GOT3 (cell line): ENCODE data around the gene NUMB.
"Not testable (repeated sequence)": the region's sequence is repeated elsewhere in the genome, so short reads cannot be mapped to it uniquely, and the experiment has no call there.

Experiments used
- DNase-seq: peaks from one replicate; lab custom pipeline; 2025; ENCODE audit warnings: mixed read lengths; lab: John Stamatoyannopoulos, UW

Gene NUMB

GRCh38 chr14:73465823-73466532 lies 7.6 kb upstream of the NUMB start:
- DNase-seq: no peak

GRCh38 chr14:73463411-73463810 lies 5.1 kb upstream of the NUMB start:
- peak; percentile 5 for DNase-seq

- no peak for DNase-seq
These were observed 4.5 kb upstream of the NUMB start for GRCh38 chr14:73462815-73463214.

GRCh38 chr14:73462048-73462715 lies 3.8 kb upstream of the NUMB start:
- no peak for DNase-seq

- no peak for DNase-seq
These were observed 3.2 kb upstream of the NUMB start for GRCh38 chr14:73461478-73462047.

GRCh38 chr14:73460691-73461127 lies 2.4 kb upstream of the NUMB start:
- DNase-seq: no peak

- no peak for DNase-seq
These were observed 1.6 kb upstream of the NUMB start for GRCh38 chr14:73459959-73460358.

GRCh38 chr14:73457924-73458182 lies 493 bp downstream of the NUMB start:
- DNase-seq: no peak

GRCh38 chr14:73457041-73457923 lies 1.1 kb downstream of the NUMB start:
- no peak for DNase-seq

- no peak for DNase-seq
These were observed 3.1 kb downstream of the NUMB start for GRCh38 chr14:73455294-73455693.

- DNase-seq: no peak
These were observed 5.8 kb downstream of the NUMB start for GRCh38 chr14:73452341-73453186.

- DNase-seq: no peak
These were observed 14.6 kb downstream of the NUMB start for GRCh38 chr14:73443758-73444157.

- no peak for DNase-seq
These were observed 17.1 kb downstream of the NUMB start for GRCh38 chr14:73441286-73441685.

- DNase-seq: no peak
These were observed 19.4 kb downstream of the NUMB start for GRCh38 chr14:73438993-73439392.

GRCh38 chr14:73437206-73437605 lies 21.1 kb downstream of the NUMB start:
- DNase-seq: no peak

GRCh38 chr14:73432124-73432523 lies 26.2 kb downstream of the NUMB start:
- DNase-seq: no peak

- no peak for DNase-seq
These were observed 30.0 kb downstream of the NUMB start for GRCh38 chr14:73428353-73428824.

- DNase-seq: no peak
These were observed 30.7 kb downstream of the NUMB start for GRCh38 chr14:73427516-73428264.

- DNase-seq: no peak
These were observed 31.5 kb downstream of the NUMB start for GRCh38 chr14:73426877-73427276.

GRCh38 chr14:73424453-73424852 lies 33.9 kb downstream of the NUMB start:
- no peak for DNase-seq

- not testable (repeated sequence) for DNase-seq
These were observed 35.3 kb downstream of the NUMB start for GRCh38 chr14:73423092-73423491.
